Keratinocyte (primary cell): Measurements from ENCODE around the gene DYNLT1. TPM values are rescaled to one million over a fixed set of nuclear protein-coding genes. Genes with fewer than 3 reads are reported as not detected.

Source experiments
- DNase-seq: peaks from one replicate; pipeline ENCODE4 v3.0.0-alpha.2; 2011; ENCODE audit warnings: low read depth, missing footprints, low spot score
- FAIRE-seq: peaks from 2 replicates; lab custom pipeline; 2011; peaks lifted over from hg19 to GRCh38; lab: Jason Lieb, UNC
- H2AFZ ChIP-seq: 2 replicates; pipeline ENCODE4 v1.6.0; 2012; ENCODE audit warnings: low read length, control low read depth, inconsistent platforms; ENCODE audit not compliant: control insufficient read depth
- H3K27ac ChIP-seq: 2 replicates; pipeline ENCODE4 v1.5.1; 2011; ENCODE audit warnings: low read length; ENCODE audit not compliant: control insufficient read depth, insufficient read depth
- H3K27me3 ChIP-seq: 3 replicates; pipeline ENCODE4 v1.6.0; 2011; ENCODE audit warnings: low read length; ENCODE audit not compliant: control insufficient read depth, insufficient read depth; ENCODE audit errors: extremely low read depth
- H3K36me3 ChIP-seq, 2 experiments: 2 replicates in 1 of 2; 3 replicates in 1 of 2; pipeline ENCODE4 v1.5.1; 2011; ENCODE audit warnings: low read length in 2 of 2, mild to moderate bottlenecking in 1 of 2; ENCODE audit not compliant: control insufficient read depth in 2 of 2, insufficient read depth in 2 of 2; ENCODE audit errors: extremely low read depth in 1 of 2
- H3K4me1 ChIP-seq: 3 replicates; pipeline ENCODE4 v1.5.1; 2011; ENCODE audit warnings: low read length; ENCODE audit not compliant: control insufficient read depth, insufficient read depth; ENCODE audit errors: extremely low read depth
- H3K4me2 ChIP-seq: 3 replicates; pipeline ENCODE4 v1.6.0; 2011; ENCODE audit warnings: low read depth, low read length; ENCODE audit not compliant: control insufficient read depth, insufficient read depth; ENCODE audit errors: extremely low read depth
- H3K4me3 ChIP-seq, 3 experiments: fragments of 200-600 bp in 1 of 3; sonication (generic) in 1 of 3; 2 replicates in 2 of 3; 3 replicates in 1 of 3; pipeline ENCODE4 v1.5.1; 2011 to 2016; ENCODE audit warnings: low read length in 3 of 3, mild to moderate bottlenecking in 3 of 3, control low read depth in 2 of 3, inconsistent platforms in 1 of 3, low read depth in 1 of 3, mixed read lengths in 1 of 3, mixed run types in 1 of 3, moderate library complexity in 1 of 3; ENCODE audit not compliant: control insufficient read depth in 2 of 3, insufficient read depth in 2 of 3; ENCODE audit errors: extremely low read depth in 1 of 3
- H3K79me2 ChIP-seq: 2 replicates; pipeline ENCODE4 v1.6.0; 2012; ENCODE audit warnings: low read length; ENCODE audit not compliant: control insufficient read depth, insufficient read depth
- H3K9ac ChIP-seq: 3 replicates; pipeline ENCODE4 v1.6.0; 2011; ENCODE audit warnings: low read length; ENCODE audit not compliant: control insufficient read depth, insufficient read depth; ENCODE audit errors: extremely low read depth
- H3K9me1 ChIP-seq: 3 replicates; pipeline ENCODE4 v1.6.0; 2011; ENCODE audit warnings: low read length; ENCODE audit not compliant: control insufficient read depth, insufficient read depth; ENCODE audit errors: extremely low read depth
- H3K9me3 ChIP-seq: 2 replicates; pipeline ENCODE4 v1.5.1; 2012; ENCODE audit warnings: low read depth, low read length; ENCODE audit not compliant: control insufficient read depth
- H4K20me1 ChIP-seq: 3 replicates; pipeline ENCODE4 v1.6.0; 2011; ENCODE audit warnings: low read length; ENCODE audit not compliant: control insufficient read depth, insufficient read depth; ENCODE audit errors: extremely low read depth
- CTCF ChIP-seq, 3 experiments: IDR thresholded peaks in 1 of 3; conservative IDR thresholded peaks in 1 of 3; optimal IDR thresholded peaks in 1 of 3; 2 replicates in 2 of 3; 3 replicates in 1 of 3; pipeline versions ENCODE3 to v1.5.1; 2011; ENCODE audit warnings: low read length in 3 of 3, mild to moderate bottlenecking in 3 of 3, moderate library complexity in 2 of 3, control low read depth in 1 of 3, inconsistent platforms in 1 of 3; ENCODE audit not compliant: insufficient read depth in 2 of 3; ENCODE audit errors: extremely low read depth in 1 of 3
- EZH2 ChIP-seq: IDR thresholded peaks from one replicate; pipeline ENCODE4 v1.6.1; 2012; ENCODE audit warnings: inconsistent platforms, mild to moderate bottlenecking, low read length, moderate library complexity
- dilution Hi-C: fragments of 300-500 bp; cut with MboI; formaldehyde crosslinking; loops from one replicate; pipeline ENCODE4 v1.7.0; 2020; ENCODE audit warnings: low sequenced_read_pairs; ENCODE audit not compliant: extremely low pct_ligation_motif_present
- polyA plus RNA-seq, 5 experiments: library from polyadenylated mRNA; depleted of rRNA in 3 of 5; stranded (reverse) in 3 of 5; stranded (forward) in 1 of 5; unstranded in 1 of 5; fragments of >200 nt; gene quantifications; 1 replicate in 1 of 5; 2 replicates in 3 of 5; 3 replicates in 1 of 5; pipeline versions ENCODE4 v1.2.1 to v1.2.3, GENCODE V29; 2011 to 2012; ENCODE audit warnings: missing spikeins in 2 of 5, low read depth in 1 of 5, low replicate concordance in 1 of 5

DYNLT1 gene
- polyA plus RNA-seq, 1 donor (not counting 4 experiments of a cell fraction or from before 2014, with no cell fraction given) = 354 TPM

- Histone ChIP-seq H3K79me2 (no peaks in the 10 kb centered on the region), H3K27ac (no peak overlapping the region), H3K9me1 (no peaks in the 10 kb centered on the region), H3K27me3 (no peaks in the 10 kb centered on the region), H3K4me2 (no peak overlapping the region), H2AFZ (no peak overlapping the region), H3K4me3 (no peak overlapping the region), H3K9ac (no peak overlapping the region), H3K36me3 (no peaks in the 10 kb centered on the region), H3K9me3 (no peaks in the 10 kb centered on the region), H3K4me1 (peaks cover 15% of the 10 kb centered on the region), H4K20me1 (no peaks in the 10 kb centered on the region)
- no peak for TF ChIP-seq EZH2
- DNase-seq (no peak), FAIRE-seq (no peak)
- dilution Hi-C loops = no loop called here
Observed at GRCh38 chr6:158687506-158687905, 43.0 kb upstream of the DYNLT1 start.

DNA sequence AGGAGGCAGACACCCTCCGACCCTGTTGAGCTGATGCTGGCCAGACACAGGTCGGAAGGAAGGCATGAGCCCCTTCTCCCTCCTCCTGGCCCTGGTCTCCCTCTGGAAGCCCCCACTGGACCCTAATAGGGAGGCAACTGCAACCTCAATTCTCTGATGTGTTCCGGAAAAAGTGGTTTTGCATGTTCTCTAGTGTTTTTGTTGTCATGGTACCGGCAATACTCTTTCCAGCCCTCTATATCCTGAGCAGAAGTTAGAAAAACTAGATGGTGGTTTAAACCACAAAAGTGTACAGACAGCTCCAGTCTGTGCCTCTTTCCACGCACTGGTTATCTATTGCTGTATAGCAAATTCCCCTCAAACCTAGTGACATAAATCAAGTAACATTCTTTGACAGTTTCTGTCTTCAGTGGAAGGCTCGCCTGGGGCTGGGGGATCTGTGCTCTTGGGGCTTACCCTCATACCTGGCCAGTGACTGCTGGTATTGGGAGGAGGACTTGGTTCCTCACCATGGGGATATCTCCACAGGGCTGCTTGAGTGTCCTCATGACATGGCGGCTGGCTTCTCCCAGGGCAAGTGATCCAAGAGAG, 42.3 kb upstream of the DYNLT1 start:
- no peaks in the 10 kb centered on the region for H3K36me3 ChIP-seq
- H3K4me1 ChIP-seq = peaks cover 15% of the 10 kb centered on the region
- DNase-seq (no peak), FAIRE-seq (no peak)
- H3K4me2 ChIP-seq = no peak overlapping the region
- dilution Hi-C loops = no loop called here
- H4K20me1 ChIP-seq = no peaks in the 10 kb centered on the region
- H3K9me1 ChIP-seq = no peaks in the 10 kb centered on the region
- no peaks in the 10 kb centered on the region for H3K27me3 ChIP-seq
- no peak for TF ChIP-seq CTCF (optimal IDR thresholded peaks at IDR 0.05 in 1 of 3, IDR thresholded peaks at IDR 0.05 in 1 of 3, conservative IDR thresholded peaks at IDR 0.05 in 1 of 3; ENCODE audit: extremely low read depth in 1 of 3, insufficient read depth in 2 of 3, low read length in 3 of 3)
- no peak overlapping the region for H3K9ac ChIP-seq
- no peaks in the 10 kb centered on the region for H3K79me2 ChIP-seq
- H3K27ac ChIP-seq = no peak overlapping the region
- no peaks in the 10 kb centered on the region for H3K9me3 ChIP-seq
- H2AFZ ChIP-seq = no peak overlapping the region
- no peak overlapping the region for H3K4me3 ChIP-seq

- Histone ChIP-seq H3K4me2 (no peak overlapping the region), H3K27me3 (no peaks in the 10 kb centered on the region), H3K4me3 (no peak overlapping the region), H3K9me1 (no peaks in the 10 kb centered on the region), H3K79me2 (no peaks in the 10 kb centered on the region), H3K27ac (no peak overlapping the region), H3K36me3 (no peaks in the 10 kb centered on the region), H4K20me1 (no peaks in the 10 kb centered on the region), H3K4me1 (peaks cover 15% of the 10 kb centered on the region), H3K9me3 (no peaks in the 10 kb centered on the region), H2AFZ (no peak overlapping the region), H3K9ac (no peak overlapping the region)
- FAIRE-seq (no peak), DNase-seq (no peak)
- TF ChIP-seq CTCF (optimal IDR thresholded peaks at IDR 0.05 in 1 of 3, IDR thresholded peaks at IDR 0.05 in 1 of 3, conservative IDR thresholded peaks at IDR 0.05 in 1 of 3; ENCODE audit: extremely low read depth in 1 of 3, insufficient read depth in 2 of 3, low read length in 3 of 3) = no peak
- no peak for TF ChIP-seq EZH2
- dilution Hi-C loops = no loop called here
Observed at GRCh38 chr6:158686311-158686710, 41.8 kb upstream of the DYNLT1 start.
